ENCODE results near the gene RABIF. TPM values are rescaled to one million over a fixed set of nuclear protein-coding genes. Genes with fewer than 3 reads are reported as not detected.
"Not testable (repeated sequence)": the region's sequence is repeated elsewhere in the genome, so short reads cannot be mapped to it uniquely, and the experiment has no call there.

Gene RABIF
- total RNA-seq = 3.3 and 7.1 TPM in 2 replicates

- peak; percentile 86 for DNase-seq (ENCODE audit: low read depth)
Measured at GRCh38 chr1:202888531-202889360, at the start of gene RABIF. Gene RABIF, minus strand, starts transcription at chr1:202889149. Its CDS starts 51 bp downstream, at chr1:202889098.

- no peak for DNase-seq (ENCODE audit: low read depth)
Measured at GRCh38 chr1:202938287-202938925, 49.5 kb upstream of the RABIF start.

DNA sequence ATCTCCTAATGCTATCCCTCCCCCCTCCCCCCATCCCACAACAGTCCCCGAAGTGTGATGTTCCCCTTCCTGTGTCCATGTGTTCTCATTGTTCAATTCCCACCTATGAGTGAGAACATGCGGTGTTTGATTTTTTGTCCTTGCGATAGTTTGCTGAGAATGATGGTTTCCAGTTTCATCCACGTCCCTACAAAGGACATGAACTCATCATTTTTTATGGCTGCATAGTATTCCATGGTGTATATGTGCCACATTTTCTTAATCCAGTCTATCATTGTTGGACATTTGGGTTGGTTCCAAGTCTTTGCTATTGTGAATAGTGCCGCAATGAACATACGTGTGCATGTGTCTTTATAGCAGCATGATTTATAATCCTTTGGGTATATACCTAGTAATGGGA is 47.5 kb upstream of the RABIF start:
- DNase-seq (ENCODE audit: low read depth) = not testable (repeated sequence)

DNA sequence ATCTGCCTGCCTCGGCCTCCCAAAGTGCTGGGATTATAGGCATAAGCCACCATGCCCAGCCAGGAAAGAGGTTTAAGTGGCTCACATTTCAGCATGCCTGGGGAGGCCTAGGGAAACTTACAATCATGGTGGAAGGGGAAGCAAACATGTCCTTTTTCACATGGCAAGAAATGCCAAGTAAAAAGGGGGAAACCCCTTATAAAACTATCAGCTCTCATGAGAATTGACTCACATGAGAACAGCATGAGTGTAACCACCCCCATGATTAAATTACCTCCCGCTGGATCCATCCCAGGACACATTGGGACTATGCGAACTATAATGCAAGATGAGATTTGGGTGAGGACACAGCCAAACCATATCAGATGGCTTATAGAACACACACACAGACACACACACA is 46.9 kb upstream of the RABIF start:
- DNase-seq (ENCODE audit: low read depth) = no peak

DNA sequence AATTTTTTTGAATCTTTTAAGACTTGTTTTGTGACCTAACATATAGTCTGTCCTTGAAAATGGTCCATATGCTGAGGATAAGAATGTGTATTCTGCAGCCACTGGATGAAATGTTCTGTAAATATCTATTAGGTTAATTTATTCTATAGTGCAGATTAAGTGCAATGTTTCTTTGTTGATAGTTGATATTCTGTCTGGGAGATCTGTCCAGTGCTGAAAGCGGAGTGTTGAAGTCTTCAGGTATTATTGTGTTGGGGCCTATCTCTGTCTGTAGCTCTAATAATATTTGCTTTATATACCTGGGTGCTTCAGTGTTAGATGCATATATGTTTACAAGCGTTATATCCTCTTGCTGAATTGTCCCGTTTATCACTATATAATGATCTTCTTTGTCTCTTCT is 45.8 kb upstream of the RABIF start:
- no peak for DNase-seq (ENCODE audit: low read depth)

GRCh38 chr1:202932476-202932875 is 43.5 kb upstream of the RABIF start:
- DNase-seq (ENCODE audit: low read depth) = no peak

- DNase-seq (ENCODE audit: low read depth) = peak; percentile 83
Measured at GRCh38 chr1:202926581-202927491, 37.9 kb upstream of the RABIF start, which contains the start of gene KLHL12. Gene KLHL12, minus strand, starts transcription at chr1:202927234. Its CDS starts 2,072 bp downstream, at chr1:202925162.

DNA sequence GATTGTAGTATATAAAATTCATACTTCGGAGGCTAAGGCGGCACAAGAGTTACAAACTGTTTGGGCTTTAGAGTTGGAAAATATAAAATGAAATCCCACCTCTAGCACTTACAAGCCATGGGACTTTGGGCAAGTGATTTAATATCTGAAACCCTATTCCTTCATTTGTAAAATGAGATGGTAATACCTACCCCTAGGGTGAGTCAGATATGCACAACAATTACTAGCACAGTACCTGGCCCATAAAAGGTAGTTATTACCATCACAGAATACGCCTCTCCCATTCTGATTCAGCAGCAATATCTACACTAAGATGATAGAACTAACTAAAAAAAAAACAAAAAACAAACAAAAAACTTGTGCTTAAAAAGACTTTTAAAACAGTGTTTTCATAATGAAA is 34.6 kb upstream of the RABIF start:
- no peak for DNase-seq (ENCODE audit: low read depth)

DNA sequence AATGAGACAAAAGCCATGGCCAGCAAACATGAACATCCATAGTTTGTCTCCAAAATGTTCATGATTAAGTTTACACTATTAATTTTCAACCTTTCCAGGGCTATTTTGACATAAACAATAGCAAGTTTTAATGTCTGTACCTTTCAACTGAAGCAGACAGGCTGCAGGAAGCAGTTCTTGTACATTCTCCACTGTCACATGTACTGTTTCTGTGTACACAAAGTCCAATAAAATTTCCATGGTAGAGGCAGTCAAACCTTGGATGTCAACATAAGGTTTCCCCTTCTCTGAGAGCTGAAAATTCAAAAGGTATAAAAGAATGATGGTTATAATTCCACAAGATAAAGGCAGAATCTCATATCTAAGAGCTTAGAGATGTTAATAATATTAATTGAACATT is 30.7 kb upstream of the RABIF start:
- no peak for DNase-seq (ENCODE audit: low read depth)

- DNase-seq (ENCODE audit: low read depth) = no peak
Measured at GRCh38 chr1:202915146-202915545, 26.2 kb upstream of the RABIF start.

GRCh38 chr1:202912476-202912875 is 23.5 kb upstream of the RABIF start:
- DNase-seq (ENCODE audit: low read depth) = not testable (repeated sequence)

DNA sequence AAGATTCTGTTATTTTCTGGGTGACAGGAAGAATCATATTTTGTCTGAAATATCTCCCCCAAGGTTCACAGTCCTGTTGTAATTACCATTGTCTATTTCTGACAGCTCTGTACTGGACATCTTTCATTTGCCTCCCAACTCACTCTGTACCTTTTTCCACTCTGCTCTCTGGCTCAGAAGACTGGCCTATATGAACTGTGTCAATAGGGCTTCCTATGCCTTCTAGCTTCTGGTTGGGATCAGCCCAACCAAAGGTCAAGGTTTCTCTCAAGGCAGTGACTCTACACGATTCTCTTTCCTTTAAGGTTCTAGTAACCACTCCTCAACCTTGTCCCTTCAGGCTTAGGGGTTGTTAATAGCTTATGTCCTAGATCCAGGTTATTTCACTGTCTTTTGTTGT is 20.5 kb upstream of the RABIF start:
- DNase-seq (ENCODE audit: low read depth) = no peak

DNA sequence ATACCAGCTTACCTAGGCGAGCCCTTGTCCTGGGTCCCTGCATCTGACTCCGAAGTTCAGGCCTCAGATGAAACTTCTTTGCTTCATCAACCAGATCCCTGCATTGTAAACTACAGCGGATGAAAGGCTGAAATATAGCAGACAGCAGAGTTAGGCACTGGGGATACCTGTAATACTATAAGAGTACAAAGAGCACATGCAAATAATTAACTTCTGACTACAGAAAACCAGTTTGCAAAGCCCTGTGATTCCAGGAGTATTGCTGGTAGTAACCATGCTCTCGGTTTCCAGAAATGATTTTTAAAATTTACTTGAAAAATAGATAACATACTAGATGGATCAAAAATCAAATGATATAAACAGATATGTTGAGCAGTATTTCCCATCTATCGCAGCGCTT is 20.0 kb upstream of the RABIF start:
- no peak for DNase-seq (ENCODE audit: low read depth)

- DNase-seq (ENCODE audit: low read depth) = no peak
Measured at GRCh38 chr1:202905331-202905730, 16.4 kb upstream of the RABIF start.

GRCh38 chr1:202903808-202904207 is 14.9 kb upstream of the RABIF start:
- DNase-seq (ENCODE audit: low read depth) = not testable (repeated sequence)

GRCh38 chr1:202901555-202901954 is 12.6 kb upstream of the RABIF start:
- no peak for DNase-seq (ENCODE audit: low read depth)

- no peak for DNase-seq (ENCODE audit: low read depth)
Measured at GRCh38 chr1:202892501-202892900, 3.6 kb upstream of the RABIF start.

GRCh38 chr1:202890392-202890791 is 1.4 kb upstream of the RABIF start:
- no peak for DNase-seq (ENCODE audit: low read depth)

- DNase-seq (ENCODE audit: low read depth) = peak; percentile 45
Measured at GRCh38 chr1:202888221-202888530, 773 bp downstream of the RABIF start.

GRCh38 chr1:202880961-202881460 is 7.9 kb downstream of the RABIF start:
- DNase-seq (ENCODE audit: low read depth) = no peak

DNA sequence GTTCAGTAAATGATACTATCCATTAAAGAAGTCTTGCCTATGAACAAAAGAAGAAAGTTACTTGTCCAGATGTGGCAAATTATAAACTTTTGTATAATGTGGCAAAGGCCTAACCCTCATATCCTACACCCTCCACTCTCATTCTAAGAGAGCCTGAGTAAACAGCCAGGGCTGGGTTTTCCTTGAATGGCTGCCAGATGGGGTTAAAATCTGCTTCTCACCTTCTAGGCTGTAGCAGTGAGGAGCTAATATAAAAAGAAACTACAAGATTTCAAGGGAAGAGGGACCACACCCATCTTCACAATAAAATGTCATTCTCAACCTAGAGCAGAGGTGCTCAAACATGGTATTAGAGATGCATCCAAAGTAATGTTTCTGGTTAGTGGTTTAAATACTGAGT is 8.9 kb downstream of the RABIF start:
- DNase-seq (ENCODE audit: low read depth) = no peak

- no peak for DNase-seq (ENCODE audit: low read depth)
Measured at GRCh38 chr1:202879128-202879527, 9.8 kb downstream of the RABIF start.

Measured in renal cortical epithelial cell (primary cell).